Measurements from ENCODE around the gene VCAN.

VCAN gene

GRCh38 chr5:83554686-83555085, 83.1 kb downstream of the VCAN start:
- Histone ChIP-seq H3K9ac (ENCODE audit: low read depth in 1 of 2, low read length in 2 of 2) (no peak overlapping the region), H3K27me3 (ENCODE audit: control insufficient read depth in 1 of 2, insufficient read depth in 2 of 2, low read length in 2 of 2) (peaks cover 0 to 2% of the 10 kb centered on the region in 2 donors), H3K9me3 (ENCODE audit: control insufficient read depth in 1 of 2, low read length in 2 of 2) (no peaks in the 10 kb centered on the region), H3K4me1 (ENCODE audit: control insufficient read depth in 1 of 2, insufficient read depth in 2 of 2, low read length in 2 of 2) (no peaks in the 10 kb centered on the region), H3K36me3 (ENCODE audit: control insufficient read depth in 1 of 2, insufficient read depth in 2 of 2, low read length in 2 of 2) (no peaks in the 10 kb centered on the region), H3K27ac (ENCODE audit: low read depth, low read length) (no peak overlapping the region), H3K4me3 (ENCODE audit: low read depth in 1 of 2, low read length in 2 of 2) (no peak overlapping the region)

GRCh38 chr5:83555263-83555662, 83.7 kb downstream of the VCAN start:
- Histone ChIP-seq H3K27me3 (ENCODE audit: control insufficient read depth in 1 of 2, insufficient read depth in 2 of 2, low read length in 2 of 2) (peaks cover 0 to 2% of the 10 kb centered on the region in 2 donors), H3K9me3 (ENCODE audit: control insufficient read depth in 1 of 2, low read length in 2 of 2) (no peaks in the 10 kb centered on the region), H3K9ac (ENCODE audit: low read depth in 1 of 2, low read length in 2 of 2) (no peak overlapping the region), H3K4me1 (ENCODE audit: control insufficient read depth in 1 of 2, insufficient read depth in 2 of 2, low read length in 2 of 2) (no peaks in the 10 kb centered on the region), H3K36me3 (ENCODE audit: control insufficient read depth in 1 of 2, insufficient read depth in 2 of 2, low read length in 2 of 2) (no peaks in the 10 kb centered on the region), H3K27ac (ENCODE audit: low read depth, low read length) (no peak overlapping the region), H3K4me3 (ENCODE audit: low read depth in 1 of 2, low read length in 2 of 2) (no peak overlapping the region)

GRCh38 chr5:83556190-83556589, 84.6 kb downstream of the VCAN start:
- Histone ChIP-seq H3K4me3 (ENCODE audit: low read depth in 1 of 2, low read length in 2 of 2) (no peak overlapping the region), H3K9me3 (ENCODE audit: control insufficient read depth in 1 of 2, low read length in 2 of 2) (no peaks in the 10 kb centered on the region), H3K27me3 (ENCODE audit: control insufficient read depth in 1 of 2, insufficient read depth in 2 of 2, low read length in 2 of 2) (peaks cover 0 to 2% of the 10 kb centered on the region in 2 donors), H3K27ac (ENCODE audit: low read depth, low read length) (no peak overlapping the region), H3K36me3 (ENCODE audit: control insufficient read depth in 1 of 2, insufficient read depth in 2 of 2, low read length in 2 of 2) (no peaks in the 10 kb centered on the region), H3K4me1 (ENCODE audit: control insufficient read depth in 1 of 2, insufficient read depth in 2 of 2, low read length in 2 of 2) (no peaks in the 10 kb centered on the region), H3K9ac (ENCODE audit: low read depth in 1 of 2, low read length in 2 of 2) (no peak overlapping the region)

- H3K36me3 ChIP-seq (ENCODE audit: control insufficient read depth in 1 of 2, insufficient read depth in 2 of 2, low read length in 2 of 2) = no peaks in the 10 kb centered on the region
- H3K27ac ChIP-seq (ENCODE audit: low read depth, low read length) = no peak overlapping the region
- H3K9me3 ChIP-seq (ENCODE audit: control insufficient read depth in 1 of 2, low read length in 2 of 2) = no peaks in the 10 kb centered on the region
- H3K4me1 ChIP-seq (ENCODE audit: control insufficient read depth in 1 of 2, insufficient read depth in 2 of 2, low read length in 2 of 2) = no peaks in the 10 kb centered on the region
- H3K4me3 ChIP-seq (ENCODE audit: low read depth in 1 of 2, low read length in 2 of 2) = no peak overlapping the region
- H3K9ac ChIP-seq (ENCODE audit: low read depth in 1 of 2, low read length in 2 of 2) = no peak overlapping the region
- peaks cover 7% of the 10 kb centered on the region in 2 donors for H3K27me3 ChIP-seq (ENCODE audit: control insufficient read depth in 1 of 2, insufficient read depth in 2 of 2, low read length in 2 of 2)
Measured at GRCh38 chr5:83559118-83559785, 87.7 kb downstream of the VCAN start.

- H3K4me1 ChIP-seq (ENCODE audit: control insufficient read depth in 1 of 2, insufficient read depth in 2 of 2, low read length in 2 of 2) = no peaks in the 10 kb centered on the region
- peaks cover 7% of the 10 kb centered on the region in 2 donors for H3K27me3 ChIP-seq (ENCODE audit: control insufficient read depth in 1 of 2, insufficient read depth in 2 of 2, low read length in 2 of 2)
- no peak overlapping the region for H3K4me3 ChIP-seq (ENCODE audit: low read depth in 1 of 2, low read length in 2 of 2)
- no peak overlapping the region for H3K27ac ChIP-seq (ENCODE audit: low read depth, low read length)
- H3K36me3 ChIP-seq (ENCODE audit: control insufficient read depth in 1 of 2, insufficient read depth in 2 of 2, low read length in 2 of 2) = no peaks in the 10 kb centered on the region
- H3K9me3 ChIP-seq (ENCODE audit: control insufficient read depth in 1 of 2, low read length in 2 of 2) = no peaks in the 10 kb centered on the region
- H3K9ac ChIP-seq (ENCODE audit: low read depth in 1 of 2, low read length in 2 of 2) = no peak overlapping the region
Measured at GRCh38 chr5:83562071-83562606, 90.6 kb downstream of the VCAN start.

GRCh38 chr5:83562791-83563557, 91.4 kb downstream of the VCAN start:
- Histone ChIP-seq H3K4me1 (ENCODE audit: control insufficient read depth in 1 of 2, insufficient read depth in 2 of 2, low read length in 2 of 2) (no peaks in the 10 kb centered on the region), H3K4me3 (ENCODE audit: low read depth in 1 of 2, low read length in 2 of 2) (no peak overlapping the region), H3K9ac (ENCODE audit: low read depth in 1 of 2, low read length in 2 of 2) (no peak overlapping the region), H3K9me3 (ENCODE audit: control insufficient read depth in 1 of 2, low read length in 2 of 2) (no peaks in the 10 kb centered on the region), H3K36me3 (ENCODE audit: control insufficient read depth in 1 of 2, insufficient read depth in 2 of 2, low read length in 2 of 2) (no peaks in the 10 kb centered on the region), H3K27ac (ENCODE audit: low read depth, low read length) (no peak overlapping the region), H3K27me3 (ENCODE audit: control insufficient read depth in 1 of 2, insufficient read depth in 2 of 2, low read length in 2 of 2) (peaks cover 7% of the 10 kb centered on the region in 2 donors)

- Histone ChIP-seq H3K36me3 (ENCODE audit: control insufficient read depth in 1 of 2, insufficient read depth in 2 of 2, low read length in 2 of 2) (no peaks in the 10 kb centered on the region), H3K27ac (ENCODE audit: low read depth, low read length) (no peak overlapping the region), H3K27me3 (ENCODE audit: control insufficient read depth in 1 of 2, insufficient read depth in 2 of 2, low read length in 2 of 2) (peaks cover 7% of the 10 kb centered on the region in 2 donors), H3K4me1 (ENCODE audit: control insufficient read depth in 1 of 2, insufficient read depth in 2 of 2, low read length in 2 of 2) (no peaks in the 10 kb centered on the region), H3K9ac (ENCODE audit: low read depth in 1 of 2, low read length in 2 of 2) (no peak overlapping the region), H3K9me3 (ENCODE audit: control insufficient read depth in 1 of 2, low read length in 2 of 2) (no peaks in the 10 kb centered on the region), H3K4me3 (ENCODE audit: low read depth in 1 of 2, low read length in 2 of 2) (no peak overlapping the region)
Measured at GRCh38 chr5:83563631-83564030, 92.1 kb downstream of the VCAN start.

GRCh38 chr5:83564069-83564749, 92.7 kb downstream of the VCAN start:
- Histone ChIP-seq H3K27me3 (ENCODE audit: control insufficient read depth in 1 of 2, insufficient read depth in 2 of 2, low read length in 2 of 2) (peaks cover 7% of the 10 kb centered on the region in 2 donors), H3K4me3 (ENCODE audit: low read depth in 1 of 2, low read length in 2 of 2) (no peak overlapping the region), H3K27ac (ENCODE audit: low read depth, low read length) (no peak overlapping the region), H3K9ac (ENCODE audit: low read depth in 1 of 2, low read length in 2 of 2) (no peak overlapping the region), H3K4me1 (ENCODE audit: control insufficient read depth in 1 of 2, insufficient read depth in 2 of 2, low read length in 2 of 2) (no peaks in the 10 kb centered on the region), H3K36me3 (ENCODE audit: control insufficient read depth in 1 of 2, insufficient read depth in 2 of 2, low read length in 2 of 2) (no peaks in the 10 kb centered on the region), H3K9me3 (ENCODE audit: control insufficient read depth in 1 of 2, low read length in 2 of 2) (no peaks in the 10 kb centered on the region)

GRCh38 chr5:83567741-83568140, 96.2 kb downstream of the VCAN start:
- Histone ChIP-seq H3K4me1 (ENCODE audit: control insufficient read depth in 1 of 2, insufficient read depth in 2 of 2, low read length in 2 of 2) (no peaks in the 10 kb centered on the region), H3K27ac (ENCODE audit: low read depth, low read length) (no peak overlapping the region), H3K9me3 (ENCODE audit: control insufficient read depth in 1 of 2, low read length in 2 of 2) (no peaks in the 10 kb centered on the region), H3K27me3 (ENCODE audit: control insufficient read depth in 1 of 2, insufficient read depth in 2 of 2, low read length in 2 of 2) (peaks cover 5 to 7% of the 10 kb centered on the region in 2 donors), H3K9ac (ENCODE audit: low read depth in 1 of 2, low read length in 2 of 2) (no peak overlapping the region), H3K4me3 (ENCODE audit: low read depth in 1 of 2, low read length in 2 of 2) (no peak overlapping the region), H3K36me3 (ENCODE audit: control insufficient read depth in 1 of 2, insufficient read depth in 2 of 2, low read length in 2 of 2) (no peaks in the 10 kb centered on the region)

- Histone ChIP-seq H3K27ac (ENCODE audit: low read depth, low read length) (no peak overlapping the region), H3K4me1 (ENCODE audit: control insufficient read depth in 1 of 2, insufficient read depth in 2 of 2, low read length in 2 of 2) (no peaks in the 10 kb centered on the region), H3K9ac (ENCODE audit: low read depth in 1 of 2, low read length in 2 of 2) (no peak overlapping the region), H3K36me3 (ENCODE audit: control insufficient read depth in 1 of 2, insufficient read depth in 2 of 2, low read length in 2 of 2) (no peaks in the 10 kb centered on the region), H3K9me3 (ENCODE audit: control insufficient read depth in 1 of 2, low read length in 2 of 2) (no peaks in the 10 kb centered on the region), H3K4me3 (ENCODE audit: low read depth in 1 of 2, low read length in 2 of 2) (no peak overlapping the region), H3K27me3 (ENCODE audit: control insufficient read depth in 1 of 2, insufficient read depth in 2 of 2, low read length in 2 of 2) (peaks cover 5 to 7% of the 10 kb centered on the region in 2 donors)
Measured at GRCh38 chr5:83568186-83568585, 96.6 kb downstream of the VCAN start.
